IPS-11a (cell line): Measurements from ENCODE around the gene SHE.

Experiments
- H3K4me3 ChIP-seq: one replicate; pipeline ENCODE4 v1.5.1; 2013; ENCODE audit warnings: low read depth, low read length, control low read depth

The SHE gene

DNA sequence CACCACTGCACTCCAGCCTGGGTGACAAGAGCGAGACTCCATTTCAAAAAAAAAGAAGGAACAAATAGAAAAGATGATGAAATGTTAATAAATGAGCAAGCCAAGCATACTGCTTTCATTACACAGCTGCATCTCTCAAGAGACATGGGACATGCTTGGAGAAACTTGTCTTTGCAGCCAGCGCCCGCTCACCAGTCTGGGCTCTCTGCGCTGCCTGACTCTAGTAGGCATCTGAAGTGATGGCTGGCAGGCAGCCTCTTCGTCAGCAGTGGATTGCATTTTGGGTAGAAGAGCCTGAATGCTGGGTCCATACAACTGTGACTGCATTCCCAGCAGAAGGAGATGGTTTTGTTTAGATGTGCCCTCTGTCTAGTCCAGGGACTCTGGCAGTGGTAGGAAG is 49.1 kb downstream of the SHE start:
- no peak overlapping the region for H3K4me3 ChIP-seq

DNA sequence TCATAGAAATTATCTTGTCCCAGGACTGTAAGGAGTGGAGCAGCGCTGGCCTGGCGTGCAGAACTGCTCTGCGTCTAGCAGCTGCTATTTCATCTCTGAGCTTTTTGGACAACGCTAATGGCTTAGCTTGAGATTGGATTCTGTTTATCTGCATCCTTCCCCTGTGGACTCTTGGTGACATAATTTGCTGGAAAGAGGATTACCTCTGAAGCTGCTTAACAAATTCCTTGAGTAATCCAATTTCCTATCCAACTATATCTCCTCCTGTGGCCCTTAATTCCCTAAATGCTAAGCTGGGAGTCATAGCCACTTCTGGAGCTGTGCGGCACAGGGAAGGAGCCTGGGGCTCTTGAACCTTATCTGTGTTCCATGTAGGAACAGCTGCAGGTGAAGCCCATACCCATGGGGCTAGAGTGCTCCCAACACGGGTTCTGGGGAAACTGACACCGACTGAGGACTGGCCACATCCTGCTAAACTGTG is 53.8 kb downstream of the SHE start:
- H3K4me3 ChIP-seq = no peak overlapping the region

- H3K4me3 ChIP-seq = no peak overlapping the region
Observed at GRCh38 chr1:154446789-154447188, 55.4 kb downstream of the SHE start.

GRCh38 chr1:154446292-154446691 is 55.9 kb downstream of the SHE start:
- no peak overlapping the region for H3K4me3 ChIP-seq

- no peak overlapping the region for H3K4me3 ChIP-seq
Observed at GRCh38 chr1:154445040-154445472, 57.2 kb downstream of the SHE start.

DNA sequence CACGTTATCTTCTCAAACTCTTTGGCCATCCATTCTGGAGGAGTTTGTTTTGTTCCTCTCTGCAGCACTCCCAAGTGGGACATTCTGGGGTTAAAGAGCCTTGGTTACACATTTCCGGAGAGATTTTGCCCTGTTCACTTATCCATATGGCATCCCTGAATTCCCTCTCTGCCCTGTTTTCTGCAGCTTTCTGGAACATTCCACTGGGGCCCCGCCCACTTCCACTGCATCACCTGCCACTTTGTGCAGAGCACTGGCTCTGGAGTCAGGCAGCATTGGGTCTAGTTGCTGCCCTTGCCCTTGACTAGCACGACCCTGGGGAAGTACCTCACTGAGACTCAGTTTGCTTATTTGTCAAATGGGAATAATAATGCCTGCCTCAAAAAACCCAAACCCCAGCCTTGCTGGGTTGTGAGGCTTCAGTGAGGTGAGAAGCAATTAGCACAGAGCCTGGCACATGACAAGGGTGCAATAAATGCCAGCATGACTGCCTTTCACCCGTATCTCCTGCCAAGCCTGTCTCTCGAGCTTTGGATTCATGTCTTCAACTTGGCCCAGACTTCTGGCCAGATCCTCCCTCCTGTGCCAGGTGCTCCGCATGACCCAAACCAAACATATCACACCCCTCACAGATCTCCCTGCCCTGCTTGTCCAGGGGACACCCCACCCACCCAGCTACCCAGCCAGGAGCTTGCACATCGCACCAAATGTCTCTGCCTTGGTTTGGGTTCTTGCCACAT is 58.8 kb downstream of the SHE start:
- H3K4me3 ChIP-seq = no peak overlapping the region

DNA sequence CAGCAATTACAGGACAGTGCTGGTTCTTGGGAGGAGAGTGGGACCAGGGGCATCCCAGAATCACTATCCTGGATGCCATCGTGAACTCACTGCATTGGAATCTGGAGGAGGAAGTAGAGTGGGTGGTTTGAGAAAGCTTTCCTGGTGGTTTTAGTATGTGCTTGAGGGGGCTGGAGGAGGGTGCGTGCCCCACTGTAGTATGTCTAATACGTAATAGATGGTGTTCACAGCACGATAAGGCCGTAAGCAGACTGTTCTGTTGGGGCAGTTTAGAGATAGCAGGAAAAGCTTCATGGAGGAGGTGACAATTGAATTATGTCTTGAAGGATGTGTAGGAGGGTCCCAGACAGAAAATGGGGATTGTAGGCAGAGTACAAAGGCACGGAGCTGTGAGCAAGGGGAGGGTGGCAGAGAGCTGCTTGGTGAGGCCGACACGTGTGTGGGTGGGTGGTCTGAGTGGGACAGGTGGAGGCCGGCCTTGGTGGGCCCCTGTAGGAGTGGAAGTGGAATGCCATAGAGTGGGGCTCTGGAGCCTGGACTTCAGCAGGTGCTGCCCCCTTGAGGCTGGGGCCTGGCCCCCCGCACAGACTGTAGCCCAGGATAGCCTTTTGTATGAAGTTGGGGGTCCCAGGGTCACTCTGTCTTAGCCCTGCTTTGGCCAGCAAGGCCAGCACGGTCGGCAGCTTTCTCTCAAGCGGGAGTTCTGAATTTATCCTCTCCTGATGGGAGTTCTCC is 60.0 kb downstream of the SHE start:
- H3K4me3 ChIP-seq = no peak overlapping the region

- no peak overlapping the region for H3K4me3 ChIP-seq
Observed at GRCh38 chr1:154441241-154441888, 60.8 kb downstream of the SHE start.

- H3K4me3 ChIP-seq = no peak overlapping the region
Observed at GRCh38 chr1:154440036-154440804, 62.0 kb downstream of the SHE start.

DNA sequence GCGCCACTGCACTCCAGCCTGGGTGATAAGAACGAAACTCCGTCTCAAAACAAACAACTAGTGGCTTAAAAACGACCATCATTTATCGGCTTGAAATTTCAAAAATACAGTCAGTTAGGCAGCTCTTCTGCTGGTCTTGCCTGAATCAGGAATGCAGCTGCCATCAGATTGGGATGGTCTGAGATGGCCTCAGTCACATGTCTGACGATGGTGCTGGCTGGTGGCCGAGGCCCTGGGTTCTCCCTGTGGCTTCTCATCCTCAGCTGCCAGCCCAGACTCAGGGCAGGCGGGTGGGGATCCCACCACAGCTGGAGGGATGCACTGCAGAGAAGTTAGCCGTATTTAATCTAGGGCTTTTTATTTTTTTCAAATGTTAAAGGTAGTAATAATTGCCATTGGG is 65.8 kb downstream of the SHE start:
- H3K4me3 ChIP-seq = no peak overlapping the region

GRCh38 chr1:154435599-154436200 is 66.5 kb downstream of the SHE start:
- H3K4me3 ChIP-seq = no peak overlapping the region

GRCh38 chr1:154434346-154435085 is 67.7 kb downstream of the SHE start:
- H3K4me3 ChIP-seq = no peak overlapping the region

- no peak overlapping the region for H3K4me3 ChIP-seq
Observed at GRCh38 chr1:154433161-154433764, 68.9 kb downstream of the SHE start.

DNA sequence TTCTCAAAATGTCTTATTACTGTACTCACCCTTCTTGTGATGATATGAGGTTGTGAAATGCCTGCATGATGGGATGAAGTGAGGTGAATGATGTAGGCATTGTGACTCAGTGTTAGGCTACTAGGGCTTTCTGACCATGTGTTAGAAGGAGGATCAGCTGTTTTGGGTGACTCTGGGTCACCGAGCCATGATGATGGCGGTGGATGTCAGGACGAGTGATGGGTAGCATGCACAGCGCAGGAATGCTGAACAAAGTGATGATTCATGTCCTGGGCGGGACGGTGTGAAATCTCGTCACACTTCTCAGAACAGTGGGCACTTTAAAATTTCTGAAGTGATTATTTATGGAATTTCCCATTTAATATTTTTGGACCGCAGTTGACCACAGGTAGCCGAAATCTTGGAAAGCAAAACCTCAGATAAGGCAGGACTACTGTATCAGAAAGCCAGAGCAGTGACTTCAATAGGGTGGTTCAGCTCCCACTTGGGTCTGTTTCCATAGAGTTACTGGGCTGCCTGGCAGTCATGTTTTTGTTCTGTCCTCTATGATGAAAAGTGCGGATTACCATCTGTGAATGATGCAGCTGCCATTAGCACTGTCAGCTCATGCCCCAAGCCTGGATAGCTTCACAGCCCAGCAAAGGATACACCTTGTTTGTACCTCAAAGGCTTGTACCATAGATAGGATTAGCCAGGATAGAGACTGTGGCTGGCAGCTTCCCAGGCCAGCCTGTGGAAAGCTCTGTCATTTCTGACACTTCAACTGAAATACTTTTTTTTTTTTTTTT is 70.4 kb downstream of the SHE start:
- H3K4me3 ChIP-seq = no peak overlapping the region

GRCh38 chr1:154430903-154431302 is 71.3 kb downstream of the SHE start:
- H3K4me3 ChIP-seq = no peak overlapping the region

DNA sequence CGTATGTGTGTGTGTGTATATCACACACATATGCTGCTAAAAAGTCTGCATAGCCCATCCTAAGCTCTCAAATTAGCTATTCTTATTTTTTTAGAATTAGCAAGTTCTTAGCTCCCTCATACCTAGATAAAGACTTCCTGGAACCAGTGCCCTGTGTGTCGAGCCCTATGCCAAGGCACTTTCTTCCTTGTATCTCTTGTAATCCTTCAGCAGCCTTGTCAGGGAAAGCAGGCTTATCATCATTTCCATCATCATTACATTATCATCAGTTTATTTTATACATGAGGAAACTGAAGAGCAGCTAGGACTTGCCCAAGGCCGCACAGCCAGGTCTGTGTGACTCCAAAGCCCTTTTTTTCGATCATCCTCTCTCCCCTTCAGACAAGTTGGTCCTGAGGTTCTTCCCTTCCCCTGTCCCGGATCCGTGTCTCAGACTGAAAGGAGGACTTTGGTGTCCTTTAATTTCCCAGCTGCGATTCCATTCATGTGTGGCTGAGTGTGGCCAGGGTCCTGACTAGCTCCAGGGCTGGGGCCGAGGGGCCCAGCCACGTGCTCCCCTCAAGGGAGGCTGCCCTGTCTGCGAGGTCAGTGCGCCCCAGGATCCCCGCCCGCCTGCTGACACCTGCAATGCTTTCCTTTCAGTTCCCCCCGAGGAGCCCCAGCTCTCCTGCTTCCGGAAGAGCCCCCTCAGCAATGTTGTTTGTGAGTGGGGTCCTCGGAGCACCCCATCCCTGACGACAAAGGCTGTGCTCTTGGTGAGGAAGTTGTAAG is 72.2 kb downstream of the SHE start:
- H3K4me3 ChIP-seq = no peak overlapping the region
